Fibroblast of pulmonary artery (primary cell): ENCODE measurements around the gene CHPF.

Experiments
- DNase-seq: peaks from one replicate; pipeline ENCODE4 v3.0.0-alpha.2; 2010; ENCODE audit warnings: low read depth
- H3K4me3 ChIP-seq: replicated peaks from 2 replicates; pipeline ENCODE4 v1.5.1; 2011; ENCODE audit warnings: low read depth, mild to moderate bottlenecking, control low read depth, low read length, moderate library complexity
- TF ChIP-seq, protein P1 (sequence below): IDR thresholded peaks from 2 replicates; pipeline ENCODE4 v1.5.1; 2011; ENCODE audit warnings: mild to moderate bottlenecking, control low read depth, low read length, inconsistent platforms; ENCODE audit errors: missing control alignments

The CHPF gene

DNA sequence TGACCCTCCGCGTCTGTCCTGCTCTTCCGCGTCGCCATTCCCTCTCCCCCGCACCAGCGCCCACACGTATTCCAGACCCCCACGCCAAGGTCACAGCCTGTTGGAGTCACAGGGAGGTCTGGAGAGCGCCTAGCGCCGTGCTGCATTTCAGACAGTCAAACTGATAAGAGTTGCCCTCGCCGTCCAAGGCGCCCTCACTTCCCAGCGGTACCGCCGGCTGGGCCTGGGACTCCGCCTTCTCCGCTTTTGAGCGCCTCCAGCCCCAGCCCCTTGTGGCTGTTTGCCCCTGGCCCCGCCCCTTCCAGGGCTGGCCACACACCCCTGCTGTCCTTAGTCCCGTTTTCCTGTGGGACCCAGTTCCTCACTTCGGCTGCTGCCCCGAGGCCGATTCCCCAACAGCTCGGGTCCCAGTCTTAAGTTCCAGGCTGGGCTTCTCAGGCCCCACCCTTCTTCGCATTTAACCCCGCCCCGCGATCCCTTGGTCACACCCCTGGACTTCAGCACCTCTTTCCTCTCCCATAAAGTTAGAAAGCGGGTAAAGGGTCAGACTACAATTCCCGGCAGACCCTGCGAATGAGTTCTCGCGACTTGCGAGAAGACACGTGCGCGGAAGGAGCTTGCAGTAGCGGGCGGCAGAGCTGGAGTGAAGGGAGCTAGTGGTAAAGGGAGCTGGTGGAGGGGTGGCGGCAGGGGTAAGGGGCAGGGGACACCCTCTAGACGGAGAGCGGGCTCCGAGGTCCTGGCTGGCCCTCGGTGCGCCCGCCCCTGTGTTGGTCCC lies 45.1 kb downstream of the CHPF start, which contains the start of gene GMPPA:
Gene GMPPA, plus strand, starts transcription at position 612 of the 778 bp plus-strand sequence. CDS start 1,085 bp downstream, outside the sequence.
- peak within 1 kb of the TSS; percentile 90 for H3K4me3 ChIP-seq

DNA sequence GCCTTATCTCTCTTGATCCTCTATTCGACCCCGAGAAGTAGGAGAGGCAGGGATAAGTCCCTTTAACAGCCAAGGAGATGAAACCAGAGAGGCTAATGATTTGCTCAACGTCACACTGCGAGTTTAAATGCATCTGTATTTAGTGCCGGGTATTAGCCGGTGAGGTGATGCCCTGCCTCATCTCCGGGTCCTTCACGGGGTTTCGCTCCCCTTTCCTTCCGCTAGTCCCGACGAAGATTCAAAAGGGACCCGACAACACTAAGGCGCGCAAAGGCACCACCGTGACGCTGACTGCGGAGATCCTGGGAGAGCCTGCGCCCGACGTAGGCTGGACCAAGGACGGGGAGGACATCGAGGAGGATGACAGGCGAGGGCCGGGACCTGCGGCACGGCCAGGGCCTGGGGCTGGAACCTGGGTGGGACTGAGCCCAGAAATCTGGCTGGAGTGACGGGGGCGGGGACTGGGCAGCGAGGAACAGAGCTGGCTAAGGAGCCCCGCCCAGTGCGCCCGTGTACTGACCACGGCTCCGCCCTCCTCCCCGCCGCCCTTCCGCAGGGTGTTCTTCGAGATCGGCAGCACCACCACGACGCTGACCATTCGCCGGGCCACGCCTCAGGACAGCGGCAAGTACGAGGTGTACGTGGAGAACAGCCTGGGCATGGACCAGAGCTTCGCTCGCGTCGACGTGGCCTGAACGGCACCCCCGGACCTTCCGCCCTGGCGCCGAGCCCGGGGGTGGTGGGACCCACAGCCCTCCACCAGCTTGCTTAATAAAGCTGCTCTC lies 45.9 kb downstream of the CHPF start:
- TF ChIP-seq, protein P1, sequence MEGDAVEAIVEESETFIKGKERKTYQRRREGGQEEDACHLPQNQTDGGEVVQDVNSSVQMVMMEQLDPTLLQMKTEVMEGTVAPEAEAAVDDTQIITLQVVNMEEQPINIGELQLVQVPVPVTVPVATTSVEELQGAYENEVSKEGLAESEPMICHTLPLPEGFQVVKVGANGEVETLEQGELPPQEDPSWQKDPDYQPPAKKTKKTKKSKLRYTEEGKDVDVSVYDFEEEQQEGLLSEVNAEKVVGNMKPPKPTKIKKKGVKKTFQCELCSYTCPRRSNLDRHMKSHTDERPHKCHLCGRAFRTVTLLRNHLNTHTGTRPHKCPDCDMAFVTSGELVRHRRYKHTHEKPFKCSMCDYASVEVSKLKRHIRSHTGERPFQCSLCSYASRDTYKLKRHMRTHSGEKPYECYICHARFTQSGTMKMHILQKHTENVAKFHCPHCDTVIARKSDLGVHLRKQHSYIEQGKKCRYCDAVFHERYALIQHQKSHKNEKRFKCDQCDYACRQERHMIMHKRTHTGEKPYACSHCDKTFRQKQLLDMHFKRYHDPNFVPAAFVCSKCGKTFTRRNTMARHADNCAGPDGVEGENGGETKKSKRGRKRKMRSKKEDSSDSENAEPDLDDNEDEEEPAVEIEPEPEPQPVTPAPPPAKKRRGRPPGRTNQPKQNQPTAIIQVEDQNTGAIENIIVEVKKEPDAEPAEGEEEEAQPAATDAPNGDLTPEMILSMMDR, result no peak
- H3K4me3 ChIP-seq, result peak overlapping the region; percentile 90
- DNase-seq, result peak; percentile 82

More for the DNA sequence above, 45.1 kb downstream of the CHPF start, which contains the start of gene GMPPA:
- TF ChIP-seq, protein P1, result no peak
- DNase-seq, result peak; percentile 99

DNA sequence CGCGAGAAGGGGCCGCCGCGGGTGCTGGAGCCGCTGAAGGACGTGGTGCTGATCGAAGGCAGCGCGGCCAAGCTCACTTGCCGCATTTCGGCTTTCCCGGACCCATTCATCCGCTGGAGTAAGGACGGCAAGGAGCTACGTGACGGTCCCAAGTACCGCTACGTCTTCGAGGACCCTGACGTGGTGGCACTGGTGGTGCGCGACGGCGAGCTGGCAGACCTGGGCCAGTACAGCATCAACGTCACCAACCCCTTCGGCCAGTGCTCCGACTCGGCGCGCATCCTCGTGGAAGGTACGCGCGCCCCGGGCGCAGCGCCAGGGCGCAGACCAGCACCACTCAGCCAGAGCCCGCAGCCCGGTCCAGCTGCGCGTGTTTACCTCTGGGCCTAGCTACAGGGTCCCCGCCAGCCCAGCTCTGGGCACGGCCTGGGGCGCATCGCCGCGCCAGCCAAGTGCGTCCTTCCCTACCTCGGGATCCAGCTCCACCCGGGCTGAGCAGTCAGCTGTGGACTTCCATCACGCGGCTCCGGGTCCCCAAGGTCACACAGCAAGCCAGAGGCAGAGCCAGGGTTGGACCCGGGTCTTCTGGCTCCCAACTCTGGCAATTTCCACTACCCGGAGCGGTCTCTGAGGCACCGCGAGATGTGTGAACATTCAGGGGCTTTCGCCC lies 46.6 kb downstream of the CHPF start:
- TF ChIP-seq, protein P1, result no peak
- no peak for DNase-seq
- peak overlapping the region; percentile 90 for H3K4me3 ChIP-seq

DNA sequence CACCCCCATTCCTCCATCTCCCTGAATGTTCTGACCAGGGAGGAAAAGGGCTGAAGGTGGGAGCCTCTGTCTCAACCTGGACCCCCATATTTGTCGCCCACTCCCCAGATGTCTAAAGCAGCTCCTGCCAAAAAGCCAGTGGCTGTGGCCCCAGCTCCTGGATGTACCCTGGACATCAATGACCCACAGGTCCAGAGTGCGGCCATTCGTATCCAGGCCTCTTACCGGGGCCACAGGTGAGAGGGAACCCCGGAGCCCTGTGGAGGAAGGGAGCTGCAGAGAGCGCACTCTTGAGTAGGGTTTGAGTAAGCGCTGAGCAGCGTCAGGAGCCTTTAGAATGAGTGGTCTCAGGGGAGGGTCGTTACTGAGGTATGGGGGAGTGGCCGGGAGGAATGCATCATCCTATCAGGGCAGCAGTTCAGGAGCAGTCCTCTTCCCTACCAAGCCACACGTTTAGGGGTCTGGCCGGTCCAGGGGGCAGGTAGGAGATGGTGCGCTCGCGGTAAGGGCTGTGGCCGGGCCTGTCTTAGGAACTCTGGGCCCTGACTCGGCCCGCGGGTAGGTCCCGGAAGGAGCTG lies 47.3 kb downstream of the CHPF start:
- H3K4me3 ChIP-seq, result no peak overlapping the region
- DNase-seq, result no peak
- TF ChIP-seq, protein P1, result no peak

DNA sequence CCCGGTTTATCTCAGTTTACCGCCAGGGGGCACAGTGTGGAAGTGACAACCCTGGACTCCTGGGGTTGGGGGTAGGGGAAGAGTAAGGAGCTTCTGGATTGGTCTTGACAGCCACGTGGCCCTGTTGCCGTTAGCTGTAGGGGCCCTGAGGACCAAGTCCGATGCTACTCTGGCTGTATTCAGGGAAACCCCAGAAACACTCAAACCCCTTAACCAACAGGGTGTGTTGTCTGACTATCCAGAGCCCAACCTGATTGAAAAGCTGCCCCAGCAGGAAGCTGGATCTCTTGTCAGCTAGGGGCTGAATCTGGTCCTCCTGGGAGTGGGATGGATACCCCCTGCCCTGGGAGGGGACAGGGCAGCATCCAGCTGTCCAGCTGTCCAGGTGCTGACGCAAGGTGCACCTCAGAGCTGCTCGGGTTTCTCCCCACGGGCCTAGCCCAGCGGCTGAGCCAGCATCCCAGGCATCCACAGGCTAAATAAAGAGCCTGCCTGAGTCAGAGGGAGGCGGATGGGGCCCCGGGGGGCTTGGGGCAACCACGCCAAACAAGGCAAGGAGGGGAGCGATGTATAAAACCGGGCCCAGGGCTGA lies 48.0 kb downstream of the CHPF start:
- H3K4me3 ChIP-seq, result no peak overlapping the region
- DNase-seq, result peak; percentile 74
- TF ChIP-seq, protein P1, result peak; percentile 64

DNA sequence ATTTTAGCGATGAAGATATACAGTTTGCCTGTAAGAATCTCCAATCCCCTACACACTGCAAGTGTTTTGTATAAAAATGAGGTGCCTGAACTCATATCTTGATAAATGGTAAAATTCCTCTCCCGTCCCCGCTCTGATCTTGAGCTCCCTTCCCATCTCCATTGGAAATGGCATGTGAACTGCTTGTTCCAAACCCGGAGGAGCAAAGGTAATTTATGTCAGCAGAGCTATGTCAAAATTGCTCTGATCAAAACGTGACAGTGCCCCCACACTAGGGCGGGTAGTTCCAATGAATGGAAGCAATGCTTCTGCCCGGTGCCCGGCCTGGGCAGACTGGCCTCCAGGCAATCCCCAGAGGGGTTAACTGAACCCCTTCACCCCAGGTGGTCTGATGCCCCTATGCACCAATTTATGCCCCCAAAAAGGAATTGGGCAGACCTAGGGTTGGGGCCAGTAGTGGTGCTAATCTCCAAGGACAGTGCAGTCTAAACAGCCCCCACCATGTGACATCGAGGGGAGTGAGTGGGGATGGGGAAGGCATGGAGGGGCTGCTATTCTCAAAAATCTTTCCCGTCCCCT lies 48.6 kb downstream of the CHPF start:
- TF ChIP-seq, protein P1, result no peak
- no peak for DNase-seq
- no peak overlapping the region for H3K4me3 ChIP-seq
